Measurements from ENCODE around the gene CNPY4. TPM values are rescaled to one million over a fixed set of nuclear protein-coding genes. Genes with fewer than 3 reads are reported as not detected.
A peak's percentile ranks its signal among the peaks of the same experiment; 100 is the strongest.

The CNPY4 gene
- total RNA-seq, 1 donor, result 40.2 TPM

DNA sequence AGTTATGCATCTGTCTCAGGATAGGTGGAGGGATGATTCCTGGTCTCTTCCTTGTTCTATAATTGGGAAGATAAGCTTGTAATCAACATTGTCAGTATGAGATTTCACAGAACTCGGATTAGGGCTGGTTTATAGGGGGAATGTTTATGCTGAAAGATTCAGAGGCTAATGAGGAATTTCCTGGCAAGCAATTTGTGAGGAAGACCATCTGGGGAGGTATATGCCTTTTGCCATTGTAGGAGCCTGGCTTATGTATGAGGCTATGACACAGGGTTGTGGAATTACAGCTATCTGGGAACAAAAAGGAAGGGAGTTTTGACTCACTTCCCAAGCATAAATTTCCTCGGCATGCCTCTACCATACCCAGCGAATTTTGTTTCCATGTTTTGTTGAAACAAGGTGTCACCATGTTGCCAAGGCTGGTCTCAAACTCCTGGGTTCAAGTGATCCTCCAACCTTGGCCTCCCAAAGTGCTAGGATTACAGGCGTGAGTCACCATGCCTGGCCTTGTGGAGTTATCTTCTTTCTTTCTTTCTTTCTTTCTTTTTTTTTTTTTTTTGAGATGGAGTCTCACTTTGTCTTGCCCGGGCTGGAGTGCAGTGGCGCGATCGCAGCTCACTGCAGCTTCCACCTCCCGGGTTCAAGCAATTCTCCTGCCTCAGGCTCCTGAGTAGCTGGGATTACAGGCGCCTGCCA is 32.2 kb upstream of the CNPY4 start:
- no peak overlapping the region for H3K4me3 ChIP-seq (ENCODE audit: low read depth, low read length)
- peak; percentile 100 for DNase-seq (ENCODE audit: low read depth)
- TF ChIP-seq, protein P1, sequence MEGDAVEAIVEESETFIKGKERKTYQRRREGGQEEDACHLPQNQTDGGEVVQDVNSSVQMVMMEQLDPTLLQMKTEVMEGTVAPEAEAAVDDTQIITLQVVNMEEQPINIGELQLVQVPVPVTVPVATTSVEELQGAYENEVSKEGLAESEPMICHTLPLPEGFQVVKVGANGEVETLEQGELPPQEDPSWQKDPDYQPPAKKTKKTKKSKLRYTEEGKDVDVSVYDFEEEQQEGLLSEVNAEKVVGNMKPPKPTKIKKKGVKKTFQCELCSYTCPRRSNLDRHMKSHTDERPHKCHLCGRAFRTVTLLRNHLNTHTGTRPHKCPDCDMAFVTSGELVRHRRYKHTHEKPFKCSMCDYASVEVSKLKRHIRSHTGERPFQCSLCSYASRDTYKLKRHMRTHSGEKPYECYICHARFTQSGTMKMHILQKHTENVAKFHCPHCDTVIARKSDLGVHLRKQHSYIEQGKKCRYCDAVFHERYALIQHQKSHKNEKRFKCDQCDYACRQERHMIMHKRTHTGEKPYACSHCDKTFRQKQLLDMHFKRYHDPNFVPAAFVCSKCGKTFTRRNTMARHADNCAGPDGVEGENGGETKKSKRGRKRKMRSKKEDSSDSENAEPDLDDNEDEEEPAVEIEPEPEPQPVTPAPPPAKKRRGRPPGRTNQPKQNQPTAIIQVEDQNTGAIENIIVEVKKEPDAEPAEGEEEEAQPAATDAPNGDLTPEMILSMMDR (IDR thresholded peaks at IDR 0.05; ENCODE audit: insufficient read depth, low read depth, low read length), result no peak

DNA sequence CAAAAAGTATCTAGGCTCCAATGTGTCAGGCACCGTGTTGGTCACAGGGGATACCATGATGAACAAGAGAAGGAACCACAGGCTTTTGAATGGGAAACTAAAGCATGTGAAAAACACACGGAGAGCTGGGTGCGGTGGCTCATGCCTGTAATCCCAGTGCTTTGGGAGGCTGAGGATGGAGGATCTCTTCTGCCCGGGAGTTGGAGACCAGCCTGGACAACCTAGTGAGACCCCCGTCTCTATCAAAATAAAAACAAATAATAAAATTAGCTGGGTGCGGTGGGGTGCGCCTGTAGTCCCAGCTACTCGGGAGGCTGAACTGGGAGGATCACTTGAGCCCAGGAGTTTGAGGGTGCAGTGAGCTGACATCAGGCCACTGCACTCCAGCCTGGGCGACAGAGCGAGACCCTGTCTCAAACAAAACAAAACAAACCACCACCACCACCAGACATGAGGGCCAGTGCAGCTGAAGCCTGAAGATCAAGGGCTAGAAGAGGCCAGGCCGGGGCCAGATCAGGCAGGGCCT is 31.3 kb upstream of the CNPY4 start:
- peak overlapping the region; percentile 95 for H3K4me3 ChIP-seq (ENCODE audit: low read depth, low read length)
- TF ChIP-seq, protein P1 (IDR thresholded peaks at IDR 0.05; ENCODE audit: insufficient read depth, low read depth, low read length), result no peak
- DNase-seq (ENCODE audit: low read depth), result no peak

DNA sequence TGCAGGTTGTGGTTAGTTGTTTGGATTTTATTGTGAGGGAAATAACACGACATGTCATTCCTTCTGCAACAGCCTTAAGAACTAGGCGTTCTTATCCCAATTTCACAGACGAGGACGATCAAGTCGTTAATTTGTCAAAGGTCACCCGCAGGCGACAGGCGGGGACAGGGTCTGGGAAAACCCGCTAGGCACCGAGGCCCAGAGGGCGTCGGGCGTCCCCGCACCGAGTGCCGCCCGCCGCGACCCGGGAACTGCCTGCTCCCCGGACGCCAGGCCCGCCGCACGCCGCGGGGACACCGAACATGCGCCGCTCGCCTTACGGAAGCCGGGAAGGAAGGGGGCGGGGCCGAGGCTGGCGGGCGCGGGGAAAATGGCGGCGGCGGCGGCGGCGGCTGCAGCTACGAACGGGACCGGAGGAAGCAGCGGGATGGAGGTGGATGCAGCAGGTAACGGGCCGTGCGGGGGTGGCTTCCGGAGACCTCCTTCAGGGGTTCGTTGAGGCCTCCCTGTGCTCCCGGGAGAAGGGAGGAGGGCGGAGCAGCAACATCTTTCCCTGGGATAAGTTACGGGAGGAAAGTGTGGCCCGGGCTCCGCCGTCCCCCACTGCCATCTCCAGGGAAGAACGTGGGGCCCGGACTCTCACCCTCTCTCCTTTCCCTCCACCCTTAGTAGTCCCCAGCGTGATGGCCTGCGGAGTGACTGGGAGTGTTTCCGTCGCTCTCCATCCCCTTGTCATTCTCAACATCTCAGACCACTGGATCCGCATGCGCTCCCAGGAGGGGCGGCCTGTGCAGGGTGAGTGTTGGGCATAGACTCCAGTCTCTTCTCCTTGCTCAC is 30.6 kb upstream of the CNPY4 start, which contains the start of gene COPS6:
Gene COPS6, plus strand, starts transcription at position 349 of the 837 bp plus-strand sequence. Its CDS starts 22 bp downstream, at position 371.
- TF ChIP-seq, protein P1 (IDR thresholded peaks at IDR 0.05; ENCODE audit: insufficient read depth, low read depth, low read length), result no peak
- peak; percentile 82 for DNase-seq (ENCODE audit: low read depth)
- H3K4me3 ChIP-seq (ENCODE audit: low read depth, low read length), result peak within 1 kb of the TSS; percentile 95

DNA sequence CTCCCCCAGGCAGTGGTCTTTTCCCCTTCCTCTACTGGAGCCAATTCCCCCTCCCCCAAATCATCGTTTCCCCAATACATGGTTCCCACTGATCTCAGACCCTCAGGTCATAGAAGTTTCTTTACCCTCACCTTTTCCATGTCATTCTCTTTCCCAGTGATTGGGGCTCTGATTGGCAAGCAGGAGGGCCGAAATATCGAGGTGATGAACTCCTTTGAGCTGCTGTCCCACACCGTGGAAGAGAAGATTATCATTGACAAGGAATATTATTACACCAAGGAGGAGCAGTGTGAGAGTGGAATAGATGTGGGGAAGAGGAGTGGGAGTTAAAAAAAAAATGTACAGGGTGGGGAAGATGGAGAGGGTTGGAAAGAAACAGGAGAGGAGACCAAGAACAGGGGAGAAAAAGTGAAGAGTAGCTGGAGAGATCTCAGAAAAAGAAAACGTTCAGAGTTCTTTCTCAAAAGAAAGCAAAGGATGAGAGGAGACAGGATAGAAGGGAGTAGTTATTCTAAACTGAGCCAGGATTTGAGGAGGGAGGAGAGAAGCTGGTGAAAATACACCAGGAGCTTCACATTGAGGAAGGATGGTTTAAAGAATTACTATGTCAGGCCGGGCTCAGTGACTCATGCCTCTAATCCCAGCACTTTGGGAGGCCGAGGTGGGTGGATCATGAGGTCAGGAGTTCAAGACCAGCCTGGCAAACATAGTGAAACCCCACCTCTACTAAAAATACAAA is 29.8 kb upstream of the CNPY4 start:
- TF ChIP-seq, protein P1 (IDR thresholded peaks at IDR 0.05; ENCODE audit: insufficient read depth, low read depth, low read length), result no peak
- H3K4me3 ChIP-seq (ENCODE audit: low read depth, low read length), result peak overlapping the region; percentile 95
- DNase-seq (ENCODE audit: low read depth), result peak; percentile 59

DNA sequence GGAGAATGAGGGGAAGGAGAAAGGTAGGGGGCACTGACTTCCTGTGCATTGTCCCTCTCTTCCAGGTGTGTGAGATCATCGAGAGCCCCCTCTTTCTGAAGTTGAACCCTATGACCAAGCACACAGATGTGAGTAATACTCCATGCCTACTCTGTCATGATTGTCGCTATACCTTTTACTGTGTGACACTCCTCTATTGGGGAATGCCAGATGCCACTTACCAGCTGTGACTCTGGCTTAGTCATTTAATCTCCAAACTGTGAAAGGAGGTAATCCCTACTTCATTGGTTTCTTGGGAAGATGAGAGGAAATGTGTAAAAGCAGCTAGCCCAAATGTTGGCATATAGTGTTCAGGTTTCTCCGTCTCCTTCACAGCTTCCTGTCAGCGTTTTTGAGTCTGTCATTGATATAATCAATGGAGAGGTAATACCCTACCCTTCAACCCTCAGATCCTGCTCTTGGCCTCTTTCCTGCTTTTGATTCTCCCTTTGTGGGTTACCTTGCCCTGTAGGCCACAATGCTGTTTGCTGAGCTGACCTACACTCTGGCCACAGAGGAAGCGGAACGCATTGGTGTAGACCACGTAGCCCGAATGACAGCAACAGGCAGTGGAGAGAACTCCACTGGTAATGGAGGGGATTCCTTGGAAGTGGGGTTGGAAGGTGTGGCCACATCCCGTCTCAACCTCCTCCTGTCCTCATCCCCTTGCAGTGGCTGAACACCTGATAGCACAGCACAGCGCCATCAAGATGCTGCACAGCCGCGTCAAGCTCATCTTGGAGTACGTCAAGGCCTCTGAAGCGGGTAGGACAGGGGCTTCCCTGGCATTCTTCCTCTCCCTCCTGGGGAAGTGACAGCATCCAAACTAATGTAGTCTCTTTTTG is 28.7 kb upstream of the CNPY4 start:
- peak overlapping the region; percentile 2 for H3K4me3 ChIP-seq (ENCODE audit: low read depth, low read length)
- no peak for DNase-seq (ENCODE audit: low read depth)
- TF ChIP-seq, protein P1 (IDR thresholded peaks at IDR 0.05; ENCODE audit: insufficient read depth, low read depth, low read length), result no peak
